NCI-H1694 treated with DMSO at 0.1 percent for 48 hours (cell line): Measurements from ENCODE around the gene CFAP90.

Experiments used
- DNase-seq: peaks from one replicate; lab custom pipeline; 2025; lab: John Stamatoyannopoulos, UW

CFAP90 gene

GRCh38 chr5:7822449-7822848, 28.5 kb downstream of the CFAP90 start:
- DNase-seq, result no peak

GRCh38 chr5:7816535-7816901, 34.4 kb downstream of the CFAP90 start:
- no peak for DNase-seq

GRCh38 chr5:7815892-7816534, 34.9 kb downstream of the CFAP90 start:
- DNase-seq, result peak; percentile 11

- DNase-seq, result no peak
These were observed 36.1 kb downstream of the CFAP90 start for GRCh38 chr5:7814816-7815215.

GRCh38 chr5:7813576-7813975, 37.4 kb downstream of the CFAP90 start:
- DNase-seq, result no peak

- no peak for DNase-seq
These were observed 37.9 kb downstream of the CFAP90 start for GRCh38 chr5:7813007-7813406.

GRCh38 chr5:7811715-7812114, 39.2 kb downstream of the CFAP90 start:
- no peak for DNase-seq

- no peak for DNase-seq
These were observed 41.9 kb downstream of the CFAP90 start for GRCh38 chr5:7808998-7809397.

- DNase-seq, result no peak
These were observed 45.6 kb downstream of the CFAP90 start for GRCh38 chr5:7805379-7805778.

- no peak for DNase-seq
These were observed 47.0 kb downstream of the CFAP90 start for GRCh38 chr5:7803937-7804336.

- DNase-seq, result no peak
These were observed 48.1 kb downstream of the CFAP90 start for GRCh38 chr5:7802855-7803254.

GRCh38 chr5:7801891-7802614, 48.9 kb downstream of the CFAP90 start:
- no peak for DNase-seq

- no peak for DNase-seq
These were observed 55.6 kb downstream of the CFAP90 start for GRCh38 chr5:7795306-7795705.

- no peak for DNase-seq
These were observed 56.1 kb downstream of the CFAP90 start for GRCh38 chr5:7794823-7795222.

- DNase-seq, result no peak
These were observed 56.6 kb downstream of the CFAP90 start for GRCh38 chr5:7794311-7794710.

- no peak for DNase-seq
These were observed 57.0 kb downstream of the CFAP90 start for GRCh38 chr5:7793895-7794294.

GRCh38 chr5:7789567-7789966, 61.4 kb downstream of the CFAP90 start:
- no peak for DNase-seq

GRCh38 chr5:7787770-7788169, 63.2 kb downstream of the CFAP90 start:
- no peak for DNase-seq

GRCh38 chr5:7784683-7785380, 66.1 kb downstream of the CFAP90 start:
- no peak for DNase-seq

- DNase-seq, result no peak
These were observed 69.0 kb downstream of the CFAP90 start for GRCh38 chr5:7781899-7782298.
